ENCODE data around the gene RRP8.

DNA sequence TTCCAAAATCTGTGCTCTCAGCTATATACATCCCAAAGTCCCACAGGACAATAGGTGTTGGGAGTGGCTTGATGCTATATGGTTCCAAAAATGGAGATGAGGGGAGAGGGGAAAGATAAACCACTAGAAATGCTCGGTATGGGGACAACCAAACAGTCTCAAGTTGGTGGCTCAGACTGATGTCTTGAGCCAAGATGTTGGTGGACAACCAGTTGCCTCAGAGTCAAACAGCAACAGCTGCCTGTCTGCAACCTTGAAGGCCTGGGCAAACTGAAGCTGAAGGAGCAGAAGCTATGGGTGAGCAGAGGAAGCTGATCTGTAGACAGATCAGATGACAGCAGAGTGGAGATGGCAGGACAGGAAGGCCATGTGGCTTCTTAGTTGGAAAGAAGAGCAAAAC is 4.0 kb downstream of the RRP8 start:
- TF ChIP-seq JUND (IDR thresholded peaks at IDR 0.05; ENCODE audit: low read length) (no peak), RXRA (IDR thresholded peaks at IDR 0.05; ENCODE audit: insufficient read depth, low read depth, low read length) (no peak), GTF2F1 (IDR thresholded peaks at IDR 0.05; ENCODE audit: borderline replicate concordance, low read depth, low read length) (no peak), KDM4A (IDR thresholded peaks at IDR 0.05; ENCODE audit: low read depth, low read length, severe bottlenecking) (no peak), POLR2A (IDR thresholded peaks at IDR 0.05; ENCODE audit: control extremely low read depth in 1 of 2, low read depth in 2 of 2, low read length in 2 of 2) (no peak), POU5F1 (IDR thresholded peaks at IDR 0.05; ENCODE audit: low read depth, low read length) (no peak)
- TF ChIP-seq, protein P1, sequence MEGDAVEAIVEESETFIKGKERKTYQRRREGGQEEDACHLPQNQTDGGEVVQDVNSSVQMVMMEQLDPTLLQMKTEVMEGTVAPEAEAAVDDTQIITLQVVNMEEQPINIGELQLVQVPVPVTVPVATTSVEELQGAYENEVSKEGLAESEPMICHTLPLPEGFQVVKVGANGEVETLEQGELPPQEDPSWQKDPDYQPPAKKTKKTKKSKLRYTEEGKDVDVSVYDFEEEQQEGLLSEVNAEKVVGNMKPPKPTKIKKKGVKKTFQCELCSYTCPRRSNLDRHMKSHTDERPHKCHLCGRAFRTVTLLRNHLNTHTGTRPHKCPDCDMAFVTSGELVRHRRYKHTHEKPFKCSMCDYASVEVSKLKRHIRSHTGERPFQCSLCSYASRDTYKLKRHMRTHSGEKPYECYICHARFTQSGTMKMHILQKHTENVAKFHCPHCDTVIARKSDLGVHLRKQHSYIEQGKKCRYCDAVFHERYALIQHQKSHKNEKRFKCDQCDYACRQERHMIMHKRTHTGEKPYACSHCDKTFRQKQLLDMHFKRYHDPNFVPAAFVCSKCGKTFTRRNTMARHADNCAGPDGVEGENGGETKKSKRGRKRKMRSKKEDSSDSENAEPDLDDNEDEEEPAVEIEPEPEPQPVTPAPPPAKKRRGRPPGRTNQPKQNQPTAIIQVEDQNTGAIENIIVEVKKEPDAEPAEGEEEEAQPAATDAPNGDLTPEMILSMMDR (IDR thresholded peaks at IDR 0.05; ENCODE audit: control extremely low read depth in 1 of 3, insufficient read depth in 1 of 3, low read depth in 1 of 3, low read length in 3 of 3) = no peak
- TF ChIP-seq, protein P2, sequence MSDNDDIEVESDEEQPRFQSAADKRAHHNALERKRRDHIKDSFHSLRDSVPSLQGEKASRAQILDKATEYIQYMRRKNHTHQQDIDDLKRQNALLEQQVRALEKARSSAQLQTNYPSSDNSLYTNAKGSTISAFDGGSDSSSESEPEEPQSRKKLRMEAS (IDR thresholded peaks at IDR 0.05) = no peak
- TF ChIP-seq, protein P3, sequence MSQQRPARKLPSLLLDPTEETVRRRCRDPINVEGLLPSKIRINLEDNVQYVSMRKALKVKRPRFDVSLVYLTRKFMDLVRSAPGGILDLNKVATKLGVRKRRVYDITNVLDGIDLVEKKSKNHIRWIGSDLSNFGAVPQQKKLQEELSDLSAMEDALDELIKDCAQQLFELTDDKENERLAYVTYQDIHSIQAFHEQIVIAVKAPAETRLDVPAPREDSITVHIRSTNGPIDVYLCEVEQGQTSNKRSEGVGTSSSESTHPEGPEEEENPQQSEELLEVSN (IDR thresholded peaks at IDR 0.05) = no peak
